GM18909 (cell line): ENCODE data around the gene CHCHD6.

Experiments used
- ATAC-seq: cut with Tn5 transposase; IDR thresholded peaks from one replicate; pipeline ENCODE4 v1.9.1; 2021; ENCODE audit warnings: mild to moderate bottlenecking; ENCODE audit not compliant: unreplicated experiment, poor library complexity

CHCHD6 gene

DNA sequence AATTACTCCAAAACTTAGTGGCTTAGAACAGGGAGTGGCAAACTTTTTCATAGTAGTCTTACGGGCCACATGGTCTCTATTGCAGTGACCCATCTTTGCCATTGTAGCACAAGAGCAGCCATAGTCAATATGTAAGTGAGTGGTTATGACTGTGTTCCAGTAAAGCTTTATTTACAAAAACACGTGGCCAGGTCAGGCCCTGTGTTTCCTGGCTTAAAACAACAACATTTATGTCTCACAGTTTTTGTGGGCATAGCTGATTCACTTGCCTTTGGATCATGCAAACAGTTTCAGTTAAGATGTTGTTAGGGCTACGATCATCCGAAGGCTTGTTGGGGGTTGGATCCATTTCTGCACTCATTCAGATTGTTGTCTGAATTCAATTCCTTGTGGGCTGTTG, 103.8 kb downstream of the CHCHD6 start:
- ATAC-seq = no peak

DNA sequence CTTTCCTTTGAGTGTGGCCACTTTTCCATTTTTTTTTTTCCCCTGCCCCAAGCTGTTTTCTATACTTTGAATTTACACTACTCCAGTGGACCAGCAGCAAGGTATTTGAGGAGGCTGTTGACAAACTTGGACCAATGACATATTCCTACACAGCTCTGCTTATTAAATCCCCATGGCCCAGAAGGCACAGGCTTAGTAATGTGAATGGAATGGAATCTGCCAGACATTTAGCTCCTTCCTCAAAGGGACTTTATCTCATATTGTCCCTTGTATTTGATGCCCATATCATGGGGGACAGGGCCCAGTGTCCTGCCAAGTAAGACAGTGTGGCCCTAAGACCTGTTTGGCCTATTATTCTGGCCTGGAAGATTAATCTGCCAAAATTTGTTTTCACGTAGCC, 107.5 kb downstream of the CHCHD6 start:
- no peak for ATAC-seq

DNA sequence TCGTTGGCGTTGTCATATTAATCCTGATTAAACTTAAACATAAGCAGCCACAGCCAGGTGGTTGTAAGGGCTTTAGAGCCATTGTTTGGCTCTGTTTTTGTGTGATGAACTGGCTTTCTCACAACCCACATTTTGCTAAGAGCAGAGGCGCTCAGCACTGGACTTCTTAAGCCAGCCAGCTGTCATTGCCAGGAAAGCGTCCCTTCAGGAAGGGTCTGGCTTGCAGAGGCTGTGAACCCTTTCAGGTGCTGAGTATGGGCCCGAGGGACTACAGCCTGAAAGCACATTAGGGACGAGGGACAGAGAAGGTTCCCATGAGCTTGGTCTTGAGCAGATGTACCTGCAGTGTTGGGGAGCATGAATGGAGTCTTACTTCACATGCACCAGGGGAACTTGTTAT, 112.3 kb downstream of the CHCHD6 start:
- ATAC-seq = no peak

DNA sequence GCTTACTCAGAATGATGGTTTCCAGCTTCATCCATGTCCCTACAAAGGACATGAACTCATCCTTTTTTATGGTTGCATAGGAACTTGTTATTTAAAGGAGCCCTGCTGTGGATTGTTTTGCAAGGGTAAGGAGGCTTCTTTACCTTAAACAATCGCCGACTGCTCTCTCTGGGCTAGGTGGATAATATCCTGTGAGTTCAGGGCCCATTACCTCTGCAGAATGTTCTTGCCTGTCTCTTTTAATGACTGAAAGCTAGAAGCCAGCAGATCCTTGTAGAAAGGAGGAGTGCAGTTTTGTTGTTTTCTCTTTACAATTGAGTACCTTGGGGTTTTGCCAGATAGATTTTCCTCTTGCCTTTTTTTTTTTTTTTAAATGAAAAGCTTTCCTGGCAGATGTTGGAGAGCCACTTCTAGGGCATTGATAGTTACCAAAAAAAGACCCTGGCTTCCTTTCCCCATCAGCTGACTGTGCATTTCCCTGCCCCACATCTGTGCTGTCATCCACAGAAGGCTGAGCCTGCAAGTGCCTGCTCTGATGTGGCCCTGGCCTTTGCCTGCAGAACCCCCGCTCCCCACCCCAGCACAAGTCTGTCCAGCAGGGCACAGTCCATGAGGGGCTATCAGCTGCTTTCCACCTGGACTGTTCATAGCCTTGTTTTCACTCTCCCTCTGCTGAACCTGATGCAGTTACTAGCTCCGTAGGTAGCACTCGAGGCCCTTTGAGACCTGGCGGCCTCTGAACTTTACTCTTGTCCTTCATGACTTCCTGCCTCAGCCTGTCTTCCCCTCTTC, 113.1 kb downstream of the CHCHD6 start:
- ATAC-seq = no peak

DNA sequence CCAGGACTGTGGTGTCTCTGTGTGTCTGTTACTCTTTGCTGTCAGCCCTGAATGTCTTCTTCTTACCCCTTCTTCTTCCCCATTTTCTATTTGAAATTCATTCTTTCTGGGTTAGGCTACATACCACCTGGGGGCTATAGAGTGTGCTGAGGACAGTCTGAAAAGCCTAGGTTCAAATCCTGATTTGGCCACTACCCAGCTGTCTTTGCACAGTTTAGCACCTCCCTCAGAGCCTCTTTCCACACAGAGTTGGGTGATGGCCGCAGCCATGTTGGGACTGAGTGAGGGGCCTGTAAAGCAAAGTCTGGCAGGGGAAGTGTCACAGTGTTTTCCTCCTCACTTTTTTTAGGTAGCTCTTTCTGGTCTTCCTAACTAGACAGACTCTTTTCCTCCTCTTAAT, 113.7 kb downstream of the CHCHD6 start:
- no peak for ATAC-seq

DNA sequence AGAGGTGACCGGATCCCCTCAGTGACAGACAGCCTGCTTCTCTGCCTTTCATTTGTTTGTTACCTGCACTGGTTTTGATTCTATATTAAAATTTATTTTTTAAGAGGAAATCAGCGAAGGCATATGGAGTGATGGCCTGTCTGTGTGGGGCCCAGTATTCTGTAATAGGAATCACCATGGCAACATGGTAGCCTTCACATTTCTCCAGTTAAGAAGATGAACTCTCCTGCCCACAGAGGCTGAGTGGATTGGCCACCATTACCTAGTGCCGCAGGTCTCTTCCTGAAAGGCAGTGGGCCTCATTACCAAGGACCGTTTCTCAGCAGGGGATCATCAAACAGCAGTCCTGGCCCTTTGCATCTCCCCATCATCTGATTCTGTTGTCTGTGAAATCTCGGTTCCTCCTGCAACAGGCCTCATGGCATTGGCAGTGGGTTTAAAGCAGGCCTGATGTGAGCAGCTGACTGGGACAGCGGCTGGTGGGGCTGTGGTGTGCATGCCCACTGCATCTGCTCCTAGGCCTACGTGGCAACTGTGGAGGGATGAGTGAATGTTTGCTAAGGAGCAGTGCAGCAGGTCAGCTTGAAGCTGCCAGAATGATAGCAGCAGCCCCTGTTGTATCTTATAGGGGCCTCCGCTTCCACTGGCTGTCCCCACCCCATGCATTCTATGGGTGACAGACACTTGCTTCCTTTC, 114.5 kb downstream of the CHCHD6 start:
- ATAC-seq = no peak

DNA sequence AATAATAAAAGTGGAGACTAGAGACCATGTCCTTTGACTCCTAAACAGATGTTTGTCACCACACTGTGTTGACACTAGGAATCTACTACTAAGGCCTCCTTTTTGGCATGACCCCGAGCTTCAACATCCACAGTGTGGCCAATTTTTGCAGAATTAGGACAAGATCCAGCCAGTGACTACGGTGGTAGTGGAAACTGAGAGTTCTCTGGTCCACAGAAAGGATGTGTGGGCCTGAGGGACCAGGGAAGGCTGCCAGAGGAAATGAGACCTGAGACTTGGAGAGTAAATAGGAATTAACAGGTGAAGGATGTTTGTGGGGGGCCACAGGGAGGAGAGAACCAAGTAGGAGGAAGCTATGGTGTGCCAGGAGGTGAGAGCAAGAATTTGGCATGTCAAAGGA, 122.7 kb downstream of the CHCHD6 start:
- ATAC-seq = no peak

DNA sequence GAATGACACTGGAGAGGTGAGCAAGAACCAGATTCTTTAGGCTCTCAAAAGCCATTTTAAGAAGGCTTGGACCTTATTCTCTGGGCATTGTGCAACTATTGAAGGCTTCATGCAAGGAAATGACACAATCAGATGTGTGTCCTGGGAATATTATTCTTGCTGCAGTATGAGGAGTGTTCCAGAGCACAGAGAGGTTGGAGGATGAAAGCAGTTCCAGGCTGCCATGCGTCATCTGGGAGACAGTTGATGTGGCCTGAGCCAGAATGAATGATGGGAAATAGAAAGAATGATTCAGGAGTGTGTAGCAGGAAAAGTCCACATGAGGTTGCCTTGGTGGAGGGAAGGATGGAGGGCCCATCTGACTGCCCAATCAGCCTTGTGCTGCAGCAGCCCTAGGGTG, 123.1 kb downstream of the CHCHD6 start:
- ATAC-seq = no peak

DNA sequence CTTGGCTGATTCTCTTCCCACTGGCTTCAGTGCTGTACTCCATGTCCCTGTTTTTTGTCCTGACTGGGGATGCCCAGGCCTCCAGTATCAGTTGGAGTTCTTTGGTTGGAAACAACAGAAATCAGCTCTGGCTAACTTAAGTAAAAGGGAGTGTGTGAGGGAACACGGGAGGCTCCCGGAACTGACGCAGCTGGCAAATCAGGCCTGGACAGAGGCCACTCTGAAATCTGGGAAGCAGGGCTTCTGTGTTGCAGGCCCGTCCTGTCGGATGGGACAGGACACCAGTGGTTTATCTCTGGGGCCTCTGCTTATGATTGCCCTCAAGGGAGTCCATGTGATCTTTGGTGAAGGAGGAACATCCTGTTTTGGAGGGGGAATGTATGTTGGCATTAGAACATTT, 124.3 kb downstream of the CHCHD6 start:
- ATAC-seq = no peak

DNA sequence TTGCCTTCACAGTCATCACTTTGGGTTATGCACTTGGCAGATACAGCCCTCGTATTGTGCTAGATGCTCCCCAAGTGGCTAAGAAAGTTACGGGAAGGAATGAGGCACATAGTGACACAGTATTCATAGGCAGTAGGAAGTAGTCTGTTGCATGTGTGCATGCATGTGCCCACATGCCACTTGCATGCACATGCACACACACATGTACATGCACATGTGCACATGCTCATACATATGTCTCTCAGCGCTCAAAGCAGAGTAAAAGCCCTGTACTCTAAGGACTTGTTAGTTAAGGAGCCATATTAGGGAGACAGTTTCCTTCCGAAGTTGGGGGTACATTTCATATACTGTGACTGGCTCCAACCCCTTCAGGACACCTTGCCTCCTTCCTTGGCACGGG, 128.9 kb downstream of the CHCHD6 start:
- no peak for ATAC-seq

DNA sequence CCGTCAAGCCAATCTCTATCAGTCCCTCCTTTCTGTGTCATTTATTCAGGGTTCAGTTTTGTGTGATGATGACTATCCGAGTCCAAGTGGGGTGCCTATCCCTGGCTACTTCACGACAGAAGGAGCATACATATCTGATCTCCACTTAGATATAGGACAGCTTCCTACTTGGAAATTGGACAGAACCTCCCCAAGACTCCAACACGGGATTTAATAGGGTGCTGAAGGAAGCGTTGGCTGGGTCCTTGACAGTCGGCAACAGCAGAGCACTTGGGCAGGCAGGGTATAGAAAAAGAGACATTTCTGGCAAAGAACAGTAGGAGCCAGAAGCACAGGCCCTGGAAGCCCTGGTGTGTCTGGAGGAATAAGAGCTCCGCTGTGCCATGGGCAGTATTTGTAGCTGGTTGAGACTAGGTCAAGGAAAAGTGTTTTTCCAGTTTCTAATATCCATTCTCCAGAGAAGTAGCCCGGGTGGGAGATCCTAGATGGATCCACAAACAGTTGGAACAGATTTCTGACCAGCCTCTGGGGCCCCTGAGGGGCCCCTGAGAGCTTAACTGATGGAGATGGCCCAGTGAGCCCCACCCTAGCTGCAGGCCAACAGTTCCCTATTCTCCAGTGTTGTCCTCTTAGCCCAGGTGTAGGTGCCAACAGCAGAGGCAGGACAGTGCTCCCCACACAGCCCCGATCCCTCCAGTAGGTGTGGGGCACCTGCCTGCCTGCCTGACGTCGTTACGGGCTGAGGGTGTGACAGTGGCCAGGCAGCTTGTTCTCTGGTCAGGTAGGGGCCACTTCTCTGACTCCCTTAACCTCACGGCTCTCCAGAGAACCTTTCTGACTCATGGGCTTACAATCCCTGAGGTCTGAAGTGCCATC, 130.8 kb downstream of the CHCHD6 start:
- ATAC-seq = no peak

DNA sequence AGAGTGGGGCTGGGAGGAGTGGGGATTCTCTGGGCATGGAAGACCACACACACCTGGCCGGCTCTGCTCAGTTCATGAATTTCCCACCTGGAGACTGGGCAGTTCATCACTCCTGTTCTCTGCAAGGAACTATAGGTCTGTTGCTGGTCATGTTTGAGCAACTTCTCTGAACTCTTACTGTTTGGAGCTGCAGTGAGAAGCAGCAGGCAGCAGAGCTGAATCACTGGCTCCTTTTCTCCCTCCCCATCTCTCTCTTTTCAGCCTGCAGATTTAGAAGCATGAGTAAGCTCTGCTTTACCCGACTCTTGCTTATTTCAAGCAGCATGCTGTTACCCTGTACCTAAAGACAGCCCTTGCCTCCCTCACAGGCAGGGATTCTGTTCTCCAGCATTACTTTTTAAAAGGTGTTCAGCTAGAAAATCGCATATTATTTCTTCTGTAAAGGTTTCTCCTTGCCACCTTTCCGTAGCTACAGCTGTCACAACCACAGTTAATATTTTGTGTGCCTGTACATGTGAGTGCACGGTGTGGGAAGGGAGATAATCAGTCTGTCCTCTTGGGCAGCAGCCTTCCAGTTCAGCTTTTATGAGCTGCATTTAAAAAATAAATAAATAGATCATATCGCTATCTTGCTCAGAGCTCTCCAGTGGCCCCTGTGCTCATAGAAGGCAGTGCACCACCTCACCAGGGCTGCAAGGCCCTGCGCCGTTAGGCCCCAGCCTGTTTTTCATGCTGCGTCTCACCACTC, 131.6 kb downstream of the CHCHD6 start:
- ATAC-seq = no peak

DNA sequence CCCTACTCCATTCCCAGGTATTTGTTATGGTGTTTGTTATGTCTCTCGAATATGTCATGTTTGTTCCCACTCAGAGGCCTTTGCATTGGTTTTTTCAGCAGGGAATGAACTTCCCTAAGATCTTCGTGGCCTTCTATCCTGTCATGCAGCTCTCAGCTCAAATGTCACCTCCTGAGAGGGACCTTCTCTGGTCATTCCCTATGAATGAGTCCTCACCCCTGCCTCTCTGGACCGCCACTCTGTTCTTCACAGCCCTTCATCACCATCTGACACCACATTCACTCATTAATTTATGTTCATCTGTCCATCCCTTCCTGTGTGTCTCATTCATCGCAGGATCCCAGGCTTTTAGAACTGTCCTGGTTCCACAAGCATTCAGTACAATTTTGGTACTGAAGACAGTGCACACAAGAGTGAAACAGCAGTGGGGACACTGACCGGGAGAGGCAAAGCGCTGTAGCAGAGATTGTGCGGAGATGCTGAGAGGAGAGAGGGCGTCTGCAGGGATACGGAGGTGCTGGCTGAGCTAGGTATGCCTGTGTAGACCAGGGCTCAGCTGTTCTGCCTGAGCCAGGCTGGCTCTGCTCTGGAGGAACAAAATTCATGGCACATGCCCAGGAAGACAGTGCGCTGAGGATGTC, 132.3 kb downstream of the CHCHD6 start:
- ATAC-seq = no peak

DNA sequence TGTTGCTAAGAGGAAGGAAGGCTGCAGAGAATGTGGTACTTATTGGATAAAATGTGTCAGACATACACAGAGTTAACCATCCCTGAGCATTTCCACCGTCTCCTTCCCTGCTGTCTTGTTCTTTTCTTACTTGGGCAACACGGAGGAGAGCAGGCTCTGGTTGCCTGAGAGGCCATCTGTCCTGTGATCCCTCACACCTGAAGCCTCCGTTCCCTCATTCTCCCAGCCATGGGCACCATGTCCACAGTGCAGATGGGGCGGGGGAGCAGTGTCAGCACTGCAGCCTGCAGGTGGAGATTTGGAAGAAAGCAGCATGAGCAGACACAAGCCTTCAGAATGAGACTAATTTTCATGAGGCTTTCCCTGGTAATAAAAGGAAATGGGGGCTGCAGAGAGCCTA, 133.7 kb downstream of the CHCHD6 start:
- ATAC-seq = no peak

DNA sequence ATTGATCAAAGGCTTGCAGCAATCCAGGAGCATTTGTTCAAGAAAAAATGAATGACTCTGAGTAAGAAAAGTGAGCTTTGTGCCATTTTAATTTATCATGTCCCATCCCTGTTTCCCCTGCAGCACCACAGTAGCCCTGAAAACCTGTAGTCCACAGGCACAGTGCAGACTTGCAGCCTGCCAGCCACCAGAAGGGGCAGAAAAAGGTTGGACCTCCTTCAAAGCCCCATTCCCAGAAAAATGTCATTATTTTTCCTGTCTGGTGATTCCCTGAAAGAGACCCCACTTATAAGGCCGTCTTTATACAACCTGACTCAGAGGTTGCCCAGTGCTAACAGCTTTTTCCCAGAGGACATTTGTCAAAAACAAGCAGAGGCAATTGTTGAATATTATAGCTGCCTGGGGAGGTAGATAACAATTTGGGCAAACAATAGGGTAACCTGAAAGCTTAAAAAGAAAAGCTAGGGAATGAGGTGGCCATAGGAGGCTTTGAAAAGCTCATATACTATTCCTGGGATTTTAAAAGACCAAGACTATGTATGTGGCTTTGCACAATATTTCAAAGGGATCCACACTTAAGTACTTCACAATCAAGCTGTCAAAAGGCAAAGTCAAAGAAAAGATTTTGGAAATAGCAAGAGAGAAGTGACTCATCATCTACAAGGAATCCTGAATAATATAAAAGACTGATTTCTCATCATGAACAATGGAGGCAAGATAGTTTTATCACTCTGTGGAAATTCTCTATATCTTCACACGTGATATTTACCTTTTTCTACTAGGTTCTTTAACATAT, 142.1 kb downstream of the CHCHD6 start:
- ATAC-seq = no peak

DNA sequence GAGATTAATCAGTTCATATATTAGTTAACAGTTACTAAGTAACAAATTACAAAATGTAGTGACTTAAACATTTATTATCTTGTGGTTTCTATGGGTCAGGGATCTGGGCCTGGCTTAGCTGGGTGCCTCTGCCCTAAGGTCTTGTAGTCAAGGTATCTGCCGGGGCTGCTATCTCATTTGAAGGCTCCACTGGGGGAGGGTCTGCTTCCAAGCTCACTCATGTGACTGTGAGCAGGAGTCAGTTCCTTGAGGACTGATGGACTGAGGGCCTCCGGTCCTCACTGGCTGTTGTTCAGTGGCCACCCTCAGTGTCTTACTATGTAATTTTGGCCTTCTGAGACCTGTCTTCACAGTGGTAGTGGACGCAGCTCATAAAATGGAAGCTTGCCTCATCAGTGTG, 143.0 kb downstream of the CHCHD6 start:
- no peak for ATAC-seq

DNA sequence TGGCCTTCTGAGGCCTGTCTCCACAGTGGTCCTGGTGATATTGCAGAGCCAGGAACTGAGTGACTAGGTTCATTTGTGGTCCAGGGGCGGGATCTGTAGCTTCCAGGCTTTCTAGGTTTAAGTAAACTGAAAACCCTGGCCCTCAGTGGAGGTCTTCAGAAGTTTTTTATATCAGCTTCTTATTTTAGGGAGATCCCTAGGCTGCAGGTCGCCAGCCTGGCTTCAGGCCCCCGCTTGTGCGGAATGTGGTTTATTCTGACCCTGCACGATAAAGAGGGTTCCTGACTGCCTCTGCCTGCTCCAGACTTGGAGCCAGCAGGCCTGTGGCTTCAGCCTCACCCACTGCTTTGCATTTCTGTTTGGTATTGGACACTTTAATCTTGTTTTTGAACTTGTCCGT, 145.0 kb downstream of the CHCHD6 start:
- no peak for ATAC-seq

DNA sequence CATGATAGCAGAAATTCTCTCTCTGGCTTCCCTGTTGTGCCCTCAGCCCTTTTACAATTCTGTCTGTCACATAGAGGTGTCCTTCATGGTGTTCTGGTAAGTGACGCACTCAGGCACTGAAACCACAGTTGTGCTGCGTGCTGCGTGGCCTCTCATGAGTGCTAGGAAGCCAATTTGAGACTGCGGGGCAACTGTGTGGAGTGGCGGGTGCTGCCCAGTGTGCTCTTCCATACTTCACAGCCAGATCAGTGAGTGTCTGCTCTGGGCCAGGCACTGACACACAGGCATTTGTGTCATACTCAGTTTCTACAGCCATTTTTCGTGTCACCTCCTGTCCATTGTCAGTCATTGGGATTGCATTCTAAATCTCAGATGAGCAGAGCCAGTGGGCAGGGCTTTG, 145.7 kb downstream of the CHCHD6 start:
- ATAC-seq = no peak
